ENCODE results near the gene LIMK1.

- TF ChIP-seq POLR2AphosphoS5 (IDR thresholded peaks at IDR 0.05; ENCODE audit: low read depth, low read length), result no peak
- no peak for TF ChIP-seq POLR2A (IDR thresholded peaks at IDR 0.05; ENCODE audit: low read depth, low read length)
Observed at GRCh38 chr7:74039337-74039736, 44.3 kb upstream of the LIMK1 start.
